ENCODE measurements around the gene COL11A1. TPM values are rescaled to one million over a fixed set of nuclear protein-coding genes. Genes with fewer than 3 reads are reported as not detected.

The COL11A1 gene
- total and polyA plus RNA-seq, 2 experiments from 2014 or later, result 12.3 to 12.5 TPM

DNA sequence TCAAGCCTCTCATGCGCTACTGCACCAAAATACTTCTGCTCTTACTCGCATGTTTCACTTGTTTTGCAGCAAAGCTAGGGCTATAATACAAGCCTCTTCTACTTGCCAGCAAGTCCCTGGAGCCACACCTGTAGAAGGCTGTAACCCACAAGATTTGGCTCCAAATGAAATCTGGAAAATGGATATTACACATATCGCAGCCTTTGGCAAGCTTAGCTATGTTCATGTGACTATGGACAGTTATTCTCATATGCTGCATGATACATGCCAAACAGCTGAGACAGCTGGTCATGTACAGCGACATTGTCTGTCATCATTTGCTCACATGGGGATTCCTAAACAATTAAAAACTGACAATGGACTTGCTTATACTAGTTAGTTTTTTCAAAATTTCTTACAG is 270.3 kb downstream of the COL11A1 start:
- H3K4me3 Mint-ChIP-seq, result no peak overlapping the region
- H3F3A ChIP-seq (replicated peaks; ENCODE audit: low read depth), result no peaks in the 10 kb centered on the region
- DNase-seq (ENCODE audit: low spot score) (no peak), ATAC-seq (no peak)
- no peak for TF ChIP-seq ZNF114 (CRISPR knock-in tag; IDR thresholded peaks at IDR 0.05)
- TF ChIP-seq, protein P1, sequence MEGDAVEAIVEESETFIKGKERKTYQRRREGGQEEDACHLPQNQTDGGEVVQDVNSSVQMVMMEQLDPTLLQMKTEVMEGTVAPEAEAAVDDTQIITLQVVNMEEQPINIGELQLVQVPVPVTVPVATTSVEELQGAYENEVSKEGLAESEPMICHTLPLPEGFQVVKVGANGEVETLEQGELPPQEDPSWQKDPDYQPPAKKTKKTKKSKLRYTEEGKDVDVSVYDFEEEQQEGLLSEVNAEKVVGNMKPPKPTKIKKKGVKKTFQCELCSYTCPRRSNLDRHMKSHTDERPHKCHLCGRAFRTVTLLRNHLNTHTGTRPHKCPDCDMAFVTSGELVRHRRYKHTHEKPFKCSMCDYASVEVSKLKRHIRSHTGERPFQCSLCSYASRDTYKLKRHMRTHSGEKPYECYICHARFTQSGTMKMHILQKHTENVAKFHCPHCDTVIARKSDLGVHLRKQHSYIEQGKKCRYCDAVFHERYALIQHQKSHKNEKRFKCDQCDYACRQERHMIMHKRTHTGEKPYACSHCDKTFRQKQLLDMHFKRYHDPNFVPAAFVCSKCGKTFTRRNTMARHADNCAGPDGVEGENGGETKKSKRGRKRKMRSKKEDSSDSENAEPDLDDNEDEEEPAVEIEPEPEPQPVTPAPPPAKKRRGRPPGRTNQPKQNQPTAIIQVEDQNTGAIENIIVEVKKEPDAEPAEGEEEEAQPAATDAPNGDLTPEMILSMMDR (conservative IDR thresholded peaks at IDR 0.05; ENCODE audit: low read depth in 2 of 2), result no peak
- TF ChIP-seq STAT1 (IDR thresholded peaks at IDR 0.05; ENCODE audit: unreplicated experiment), result no peak
- TF ChIP-seq NANOG (IDR thresholded peaks at IDR 0.05; ENCODE audit: borderline replicate concordance), result no peak
- TF ChIP-seq, protein P2, sequence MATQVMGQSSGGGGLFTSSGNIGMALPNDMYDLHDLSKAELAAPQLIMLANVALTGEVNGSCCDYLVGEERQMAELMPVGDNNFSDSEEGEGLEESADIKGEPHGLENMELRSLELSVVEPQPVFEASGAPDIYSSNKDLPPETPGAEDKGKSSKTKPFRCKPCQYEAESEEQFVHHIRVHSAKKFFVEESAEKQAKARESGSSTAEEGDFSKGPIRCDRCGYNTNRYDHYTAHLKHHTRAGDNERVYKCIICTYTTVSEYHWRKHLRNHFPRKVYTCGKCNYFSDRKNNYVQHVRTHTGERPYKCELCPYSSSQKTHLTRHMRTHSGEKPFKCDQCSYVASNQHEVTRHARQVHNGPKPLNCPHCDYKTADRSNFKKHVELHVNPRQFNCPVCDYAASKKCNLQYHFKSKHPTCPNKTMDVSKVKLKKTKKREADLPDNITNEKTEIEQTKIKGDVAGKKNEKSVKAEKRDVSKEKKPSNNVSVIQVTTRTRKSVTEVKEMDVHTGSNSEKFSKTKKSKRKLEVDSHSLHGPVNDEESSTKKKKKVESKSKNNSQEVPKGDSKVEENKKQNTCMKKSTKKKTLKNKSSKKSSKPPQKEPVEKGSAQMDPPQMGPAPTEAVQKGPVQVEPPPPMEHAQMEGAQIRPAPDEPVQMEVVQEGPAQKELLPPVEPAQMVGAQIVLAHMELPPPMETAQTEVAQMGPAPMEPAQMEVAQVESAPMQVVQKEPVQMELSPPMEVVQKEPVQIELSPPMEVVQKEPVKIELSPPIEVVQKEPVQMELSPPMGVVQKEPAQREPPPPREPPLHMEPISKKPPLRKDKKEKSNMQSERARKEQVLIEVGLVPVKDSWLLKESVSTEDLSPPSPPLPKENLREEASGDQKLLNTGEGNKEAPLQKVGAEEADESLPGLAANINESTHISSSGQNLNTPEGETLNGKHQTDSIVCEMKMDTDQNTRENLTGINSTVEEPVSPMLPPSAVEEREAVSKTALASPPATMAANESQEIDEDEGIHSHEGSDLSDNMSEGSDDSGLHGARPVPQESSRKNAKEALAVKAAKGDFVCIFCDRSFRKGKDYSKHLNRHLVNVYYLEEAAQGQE (IDR thresholded peaks at IDR 0.05; ENCODE audit: unreplicated experiment), result no peak
- TF ChIP-seq, protein P3, sequence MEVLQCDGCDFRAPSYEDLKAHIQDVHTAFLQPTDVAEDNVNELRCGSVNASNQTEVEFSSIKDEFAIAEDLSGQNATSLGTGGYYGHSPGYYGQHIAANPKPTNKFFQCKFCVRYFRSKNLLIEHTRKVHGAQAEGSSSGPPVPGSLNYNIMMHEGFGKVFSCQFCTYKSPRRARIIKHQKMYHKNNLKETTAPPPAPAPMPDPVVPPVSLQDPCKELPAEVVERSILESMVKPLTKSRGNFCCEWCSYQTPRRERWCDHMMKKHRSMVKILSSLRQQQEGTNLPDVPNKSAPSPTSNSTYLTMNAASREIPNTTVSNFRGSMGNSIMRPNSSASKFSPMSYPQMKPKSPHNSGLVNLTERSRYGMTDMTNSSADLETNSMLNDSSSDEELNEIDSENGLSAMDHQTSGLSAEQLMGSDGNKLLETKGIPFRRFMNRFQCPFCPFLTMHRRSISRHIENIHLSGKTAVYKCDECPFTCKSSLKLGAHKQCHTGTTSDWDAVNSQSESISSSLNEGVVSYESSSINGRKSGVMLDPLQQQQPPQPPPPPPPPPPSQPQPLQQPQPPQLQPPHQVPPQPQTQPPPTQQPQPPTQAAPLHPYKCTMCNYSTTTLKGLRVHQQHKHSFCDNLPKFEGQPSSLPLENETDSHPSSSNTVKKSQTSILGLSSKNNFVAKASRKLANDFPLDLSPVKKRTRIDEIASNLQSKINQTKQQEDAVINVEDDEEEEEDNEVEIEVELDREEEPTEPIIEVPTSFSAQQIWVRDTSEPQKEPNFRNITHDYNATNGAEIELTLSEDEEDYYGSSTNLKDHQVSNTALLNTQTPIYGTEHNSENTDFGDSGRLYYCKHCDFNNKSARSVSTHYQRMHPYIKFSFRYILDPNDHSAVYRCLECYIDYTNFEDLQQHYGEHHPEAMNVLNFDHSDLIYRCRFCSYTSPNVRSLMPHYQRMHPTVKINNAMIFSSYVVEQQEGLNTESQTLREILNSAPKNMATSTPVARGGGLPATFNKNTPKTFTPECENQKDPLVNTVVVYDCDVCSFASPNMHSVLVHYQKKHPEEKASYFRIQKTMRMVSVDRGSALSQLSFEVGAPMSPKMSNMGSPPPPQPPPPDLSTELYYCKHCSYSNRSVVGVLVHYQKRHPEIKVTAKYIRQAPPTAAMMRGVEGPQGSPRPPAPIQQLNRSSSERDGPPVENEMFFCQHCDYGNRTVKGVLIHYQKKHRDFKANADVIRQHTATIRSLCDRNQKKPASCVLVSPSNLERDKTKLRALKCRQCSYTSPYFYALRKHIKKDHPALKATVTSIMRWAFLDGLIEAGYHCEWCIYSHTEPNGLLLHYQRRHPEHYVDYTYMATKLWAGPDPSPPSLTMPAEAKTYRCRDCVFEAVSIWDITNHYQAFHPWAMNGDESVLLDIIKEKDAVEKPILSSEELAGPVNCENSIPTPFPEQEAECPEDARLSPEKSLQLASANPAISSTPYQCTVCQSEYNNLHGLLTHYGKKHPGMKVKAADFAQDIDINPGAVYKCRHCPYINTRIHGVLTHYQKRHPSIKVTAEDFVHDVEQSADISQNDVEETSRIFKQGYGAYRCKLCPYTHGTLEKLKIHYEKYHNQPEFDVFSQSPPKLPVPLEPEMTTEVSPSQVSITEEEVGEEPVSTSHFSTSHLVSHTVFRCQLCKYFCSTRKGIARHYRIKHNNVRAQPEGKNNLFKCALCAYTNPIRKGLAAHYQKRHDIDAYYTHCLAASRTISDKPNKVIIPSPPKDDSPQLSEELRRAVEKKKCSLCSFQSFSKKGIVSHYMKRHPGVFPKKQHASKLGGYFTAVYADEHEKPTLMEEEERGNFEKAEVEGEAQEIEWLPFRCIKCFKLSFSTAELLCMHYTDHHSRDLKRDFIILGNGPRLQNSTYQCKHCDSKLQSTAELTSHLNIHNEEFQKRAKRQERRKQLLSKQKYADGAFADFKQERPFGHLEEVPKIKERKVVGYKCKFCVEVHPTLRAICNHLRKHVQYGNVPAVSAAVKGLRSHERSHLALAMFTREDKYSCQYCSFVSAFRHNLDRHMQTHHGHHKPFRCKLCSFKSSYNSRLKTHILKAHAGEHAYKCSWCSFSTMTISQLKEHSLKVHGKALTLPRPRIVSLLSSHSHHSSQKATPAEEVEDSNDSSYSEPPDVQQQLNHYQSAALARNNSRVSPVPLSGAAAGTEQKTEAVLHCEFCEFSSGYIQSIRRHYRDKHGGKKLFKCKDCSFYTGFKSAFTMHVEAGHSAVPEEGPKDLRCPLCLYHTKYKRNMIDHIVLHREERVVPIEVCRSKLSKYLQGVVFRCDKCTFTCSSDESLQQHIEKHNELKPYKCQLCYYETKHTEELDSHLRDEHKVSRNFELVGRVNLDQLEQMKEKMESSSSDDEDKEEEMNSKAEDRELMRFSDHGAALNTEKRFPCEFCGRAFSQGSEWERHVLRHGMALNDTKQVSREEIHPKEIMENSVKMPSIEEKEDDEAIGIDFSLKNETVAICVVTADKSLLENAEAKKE (CRISPR knock-in tag; IDR thresholded peaks at IDR 0.05), result no peak
- no peak for TF ChIP-seq CREB1 (CRISPR knock-in tag; IDR thresholded peaks at IDR 0.05; ENCODE audit: low read depth)
- TF ChIP-seq JUNB (IDR thresholded peaks at IDR 0.05; ENCODE audit: unreplicated experiment), result no peak
- no peak for TF ChIP-seq EZH2phosphoT487 (IDR thresholded peaks at IDR 0.05; ENCODE audit: unreplicated experiment)
- no peak for TF ChIP-seq ZNF331 (CRISPR knock-in tag; IDR thresholded peaks at IDR 0.05; ENCODE audit: low read depth)
- no peak for TF ChIP-seq POLR2AphosphoS5 (IDR thresholded peaks at IDR 0.05; ENCODE audit: low read depth)
- TF ChIP-seq, protein P4, sequence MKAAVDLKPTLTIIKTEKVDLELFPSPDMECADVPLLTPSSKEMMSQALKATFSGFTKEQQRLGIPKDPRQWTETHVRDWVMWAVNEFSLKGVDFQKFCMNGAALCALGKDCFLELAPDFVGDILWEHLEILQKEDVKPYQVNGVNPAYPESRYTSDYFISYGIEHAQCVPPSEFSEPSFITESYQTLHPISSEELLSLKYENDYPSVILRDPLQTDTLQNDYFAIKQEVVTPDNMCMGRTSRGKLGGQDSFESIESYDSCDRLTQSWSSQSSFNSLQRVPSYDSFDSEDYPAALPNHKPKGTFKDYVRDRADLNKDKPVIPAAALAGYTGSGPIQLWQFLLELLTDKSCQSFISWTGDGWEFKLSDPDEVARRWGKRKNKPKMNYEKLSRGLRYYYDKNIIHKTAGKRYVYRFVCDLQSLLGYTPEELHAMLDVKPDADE (IDR thresholded peaks at IDR 0.05), result no peak
- TF ChIP-seq EZH2 (IDR thresholded peaks at IDR 0.05; ENCODE audit: low read depth, unreplicated experiment), result no peak
- peaks cover 2% of the 10 kb centered on the region; the same call in 1 of the 2 replicates for H3K9me2 ChIP-seq (ENCODE audit: insufficient read depth)
- H3K4me3 ChIP-seq, result no peak overlapping the region
- no peaks in the 10 kb centered on the region for H3K27me3 Mint-ChIP-seq (ENCODE audit: insufficient read depth, low read depth, poor library complexity)
- H3K4me1 Mint-ChIP-seq, result no peaks in the 10 kb centered on the region
- H3K36me3 ChIP-seq (ENCODE audit: insufficient read depth), result no peaks in the 10 kb centered on the region
- no peaks in the 10 kb centered on the region for H3K79me2 ChIP-seq (replicated peaks; ENCODE audit: insufficient read depth)
- no peaks in the 10 kb centered on the region for H4K20me1 ChIP-seq (replicated peaks; ENCODE audit: insufficient read depth)
- no peaks in the 10 kb centered on the region for H3K4me1 ChIP-seq (ENCODE audit: insufficient read depth)
- H2AFZ ChIP-seq, result no peak overlapping the region
- peaks cover 14% of the 10 kb centered on the region; the same call in 2 of the 3 replicates for H3K9me3 Mint-ChIP-seq
- no peak overlapping the region for H3K27ac ChIP-seq (ENCODE audit: low read depth)
- H3K4me2 ChIP-seq, result no peak overlapping the region
- no peaks in the 10 kb centered on the region; the same call in 2 of the 3 replicates for H3K36me3 Mint-ChIP-seq (ENCODE audit: low read depth)
- H3K27ac Mint-ChIP-seq, result no peak overlapping the region
- no peaks in the 10 kb centered on the region for H3K27me3 ChIP-seq (ENCODE audit: insufficient read depth)

Measured in GM23338 (cell line).